Activated CD4-positive, CD25-positive, alpha-beta regulatory T cell treated with anti-CD3 and anti-CD28 coated beads, Interleukin-2, amount 50 U/mL, for 24 hours (primary cell): ENCODE data around the gene KDM4D.
"Not testable (repeated sequence)": the region's sequence is repeated elsewhere in the genome, so short reads cannot be mapped to it uniquely, and the experiment has no call there.

Experiments
- ATAC-seq, 2 donors: fragments of 150-1000 bp; cut with Tn5 transposase; one replicate each; pipeline ENCODE4 v1.10.0; 2021; ENCODE audit warnings: mild to moderate bottlenecking in 1 of 2, moderate library complexity in 1 of 2

KDM4D gene

GRCh38 chr11:94958121-94958696 is 15.3 kb upstream of the KDM4D start:
- ATAC-seq, result no peak

GRCh38 chr11:94959179-94959578 is 14.3 kb upstream of the KDM4D start:
- ATAC-seq, result no peak

DNA sequence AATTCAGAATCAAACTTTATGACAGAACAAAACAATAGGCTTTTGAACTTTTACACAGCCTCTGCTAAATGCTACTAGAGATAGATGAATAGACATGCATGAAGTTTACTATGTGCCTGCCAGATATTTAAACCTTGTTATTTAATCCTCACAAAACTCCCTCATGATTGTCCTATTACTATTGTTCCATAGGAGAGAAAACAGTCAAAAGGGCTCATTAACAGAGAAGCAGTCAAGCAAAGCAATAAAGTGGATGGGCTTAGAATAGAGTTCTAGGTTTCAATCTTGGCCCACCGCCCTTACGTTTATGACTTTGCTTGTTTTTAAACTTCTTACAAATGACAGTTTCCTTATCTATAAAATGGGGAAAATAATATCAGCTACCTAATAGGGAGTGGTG is 13.0 kb upstream of the KDM4D start:
- ATAC-seq, result no peak

GRCh38 chr11:94961255-94961654 is 12.3 kb upstream of the KDM4D start:
- no peak for ATAC-seq

DNA sequence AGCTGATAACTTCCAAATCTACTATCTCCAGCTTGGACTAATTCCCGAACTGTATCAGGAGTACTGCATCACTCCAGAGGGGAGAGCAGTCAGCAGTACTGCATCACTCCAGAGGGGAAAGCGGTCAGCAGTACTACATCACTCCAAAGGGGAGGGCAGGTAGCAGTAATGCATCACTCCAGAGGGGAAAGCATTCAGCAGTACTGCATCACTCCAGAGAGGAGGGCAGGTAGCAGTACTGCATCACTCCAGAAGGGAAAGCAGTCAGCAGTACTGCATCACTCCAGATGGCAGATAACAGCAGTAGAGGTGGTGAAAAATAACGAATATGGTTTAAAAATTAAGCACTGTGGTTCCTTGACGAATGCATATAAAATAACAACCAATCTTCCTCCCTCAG is 8.6 kb upstream of the KDM4D start:
- no peak for ATAC-seq

- no peak for ATAC-seq
Measured at GRCh38 chr11:94968334-94968958, 5.1 kb upstream of the KDM4D start.

DNA sequence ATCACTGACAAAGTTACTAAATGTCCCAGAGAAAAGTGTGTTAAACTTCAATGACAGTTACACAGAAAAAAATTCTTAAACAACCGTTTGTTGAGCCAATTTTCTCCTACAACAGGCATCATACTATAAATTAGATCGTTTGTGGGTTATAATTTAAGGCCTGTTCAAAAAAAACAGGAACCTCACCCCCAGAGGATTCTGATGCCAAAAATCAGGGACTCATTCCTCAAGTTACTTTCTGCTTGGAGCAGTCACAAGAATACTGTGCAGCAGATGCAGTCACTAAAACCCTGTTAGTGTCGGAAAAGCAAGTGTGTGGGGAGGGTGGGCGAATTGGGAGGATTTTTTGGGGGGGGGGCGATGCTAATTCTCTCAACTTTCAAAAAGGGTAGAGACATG is 810 bp upstream of the KDM4D start:
- no peak for ATAC-seq

- no peak for ATAC-seq
Measured at GRCh38 chr11:94974178-94974577, 669 bp downstream of the KDM4D start.

DNA sequence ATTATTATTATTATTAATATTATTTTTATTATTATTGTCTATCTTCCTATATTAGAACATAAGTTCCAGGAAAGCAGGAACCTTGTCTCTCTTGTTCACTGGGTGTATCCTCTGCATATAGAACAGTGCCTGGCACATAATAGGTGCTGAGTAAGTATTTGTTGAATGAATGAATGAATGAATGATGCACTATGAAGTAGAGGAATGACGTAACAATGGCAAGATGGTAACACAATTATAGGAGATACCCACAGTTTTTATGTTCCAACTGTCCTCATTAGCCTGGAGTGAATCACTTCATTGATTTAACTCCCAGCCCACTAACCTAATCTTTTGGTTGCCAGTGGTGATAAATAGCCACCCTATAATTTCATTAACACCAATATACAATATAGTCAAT is 2.1 kb downstream of the KDM4D start:
- ATAC-seq, result no peak

GRCh38 chr11:94987378-94987777 is 13.9 kb downstream of the KDM4D start:
- no peak for ATAC-seq

- no peak for ATAC-seq
Measured at GRCh38 chr11:94988748-94989147, 15.2 kb downstream of the KDM4D start.

GRCh38 chr11:94993400-94993943 is 20.0 kb downstream of the KDM4D start:
- ATAC-seq, result no peak

GRCh38 chr11:94997437-94997836 is 23.9 kb downstream of the KDM4D start:
- no peak for ATAC-seq

GRCh38 chr11:94998285-94998684 is 24.8 kb downstream of the KDM4D start:
- ATAC-seq, result no peak

- no peak for ATAC-seq
Measured at GRCh38 chr11:95003716-95004115, 30.2 kb downstream of the KDM4D start.

DNA sequence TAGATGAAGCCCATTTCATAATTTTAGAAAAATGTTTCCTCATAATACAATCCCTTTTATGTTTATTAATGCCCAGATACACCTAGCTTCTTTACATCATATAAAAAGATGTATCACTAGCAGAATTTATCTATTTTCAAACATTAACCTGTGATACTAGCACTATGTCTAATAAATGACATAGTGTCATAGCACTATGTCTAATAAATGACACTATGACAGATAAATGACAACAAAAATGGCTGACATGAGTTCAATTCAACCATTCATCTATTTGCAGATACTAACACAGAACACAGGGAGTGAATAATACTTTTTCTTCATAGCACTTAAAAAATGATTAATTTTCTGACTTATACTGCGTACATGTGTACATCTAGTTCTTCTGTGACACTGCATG is 32.1 kb downstream of the KDM4D start:
- ATAC-seq, result no peak

DNA sequence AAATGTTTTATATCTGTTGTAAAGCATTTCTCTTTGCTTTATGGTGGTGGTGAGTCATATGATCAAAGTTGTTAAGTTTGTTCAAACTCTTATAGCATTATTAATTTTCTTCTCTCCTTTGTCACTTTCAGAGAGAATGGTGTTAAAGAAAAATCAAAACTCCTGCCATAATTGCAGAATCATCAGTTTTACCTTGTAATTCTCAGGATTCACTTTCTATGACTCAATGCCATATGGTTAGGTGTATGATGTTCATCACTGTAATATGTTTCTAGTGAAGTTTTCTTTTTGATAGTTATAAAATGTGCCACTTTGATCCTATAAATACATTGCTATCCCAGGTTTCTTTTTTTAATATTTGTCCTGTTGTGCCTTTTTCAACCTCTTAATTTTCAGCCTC is 37.9 kb downstream of the KDM4D start:
- no peak for ATAC-seq

GRCh38 chr11:95014184-95014821 is 40.8 kb downstream of the KDM4D start:
- no peak for ATAC-seq

DNA sequence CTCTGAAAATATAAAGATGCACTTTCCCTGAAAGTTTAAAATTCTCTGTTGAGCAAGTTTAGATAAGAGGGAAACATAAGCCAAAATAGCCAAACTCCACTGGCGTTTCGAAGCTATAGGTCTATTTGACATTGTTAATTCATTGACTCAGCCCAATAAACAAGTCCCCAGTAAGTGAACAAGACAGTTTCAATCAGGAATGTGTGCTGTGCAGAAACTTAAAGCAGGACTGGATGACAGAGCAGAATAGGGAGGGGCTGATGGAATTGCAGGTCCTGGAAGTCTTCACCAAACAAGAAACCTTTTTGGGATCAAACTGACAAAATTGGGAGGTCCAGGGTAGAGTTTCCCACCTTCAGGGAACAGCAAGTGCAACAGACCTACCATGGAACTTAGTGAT is 42.6 kb downstream of the KDM4D start:
- ATAC-seq, result no peak

GRCh38 chr11:95021468-95021867 is 48.0 kb downstream of the KDM4D start:
- not testable (repeated sequence) for ATAC-seq

GRCh38 chr11:95024958-95025357 is 51.4 kb downstream of the KDM4D start, which contains the start of gene KDM4E:
Gene KDM4E, plus strand, starts transcription at chr11:95025258. Its CDS starts 300 bp downstream, at chr11:95025558.
- no peak for ATAC-seq

GRCh38 chr11:95025594-95025993 is 52.1 kb downstream of the KDM4D start:
- not testable (repeated sequence) for ATAC-seq

DNA sequence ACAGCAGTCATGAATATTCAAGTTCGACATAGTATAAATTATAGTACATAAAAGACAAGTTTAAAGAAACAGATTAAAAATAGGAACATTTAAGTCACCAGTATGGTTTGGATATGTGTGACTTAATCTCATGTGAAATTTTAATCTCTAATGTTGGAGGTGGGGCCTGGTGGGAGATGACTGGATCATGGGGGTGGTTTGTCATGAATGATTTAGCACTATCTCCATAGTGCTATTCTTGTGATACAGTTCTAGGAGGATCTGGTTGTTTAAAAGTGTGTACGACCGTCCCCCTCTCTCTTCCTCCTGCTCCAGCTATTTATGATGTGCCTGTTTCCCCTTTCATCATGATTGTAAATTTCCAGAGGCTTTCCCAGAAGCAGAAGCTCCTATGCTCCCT is 54.8 kb downstream of the KDM4D start:
- no peak for ATAC-seq

DNA sequence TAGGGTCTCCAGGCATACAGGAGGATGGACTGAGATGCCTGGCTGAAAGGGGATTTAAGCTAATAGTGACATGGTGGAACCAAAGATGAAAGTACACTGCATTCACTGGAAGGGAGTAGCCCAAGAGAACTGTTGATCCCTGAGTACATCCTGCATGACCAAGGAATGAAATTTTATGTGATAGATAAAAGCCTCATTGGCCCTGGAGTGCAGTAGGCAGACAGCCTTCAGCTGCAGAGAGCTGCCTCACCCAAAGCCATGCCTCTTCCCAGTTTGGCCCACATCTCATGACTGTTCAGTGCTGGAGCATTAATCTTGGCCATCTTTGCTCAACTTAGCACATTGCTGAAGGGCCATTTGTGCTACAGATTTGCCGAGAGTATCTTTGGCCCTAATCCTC is 59.5 kb downstream of the KDM4D start:
- ATAC-seq, result no peak
